HepG2 (cell line): Measurements from ENCODE around the gene DCAF6. TPM values are rescaled to one million over a fixed set of nuclear protein-coding genes. Genes with fewer than 3 reads are reported as not detected.

Experiments
- ATAC-seq: fragments of 200-7000 bp; cut with Tn5 transposase; 3 replicates; pipeline ENCODE4 v1.9.1; 2020; ENCODE audit warnings: mild to moderate bottlenecking, moderate library complexity
- BruUV-seq: library from RNA; stranded (reverse); fragments of 400-500 nt; replicated peaks from 2 replicates; lab custom pipeline; 2021; lab: Mats Ljungman, UMichigan
- CTCF ChIA-PET: fragments of 300-600 bp; formaldehyde crosslinking; extraction: SDS; loops from one replicate; lab custom pipeline; 2021; ENCODE audit warnings: low total read pairs, inconsistent platforms, low intra/inter-chr PET ratio; lab: Yijun Ruan, JAX
- POLR2A ChIA-PET: fragments of 350-600 bp; sonication (Branson Sonifier 250); formaldehyde crosslinking; loops from one replicate; lab custom pipeline; 2020; ENCODE audit warnings: antibody characterized with exemption, inconsistent platforms; lab: Yijun Ruan, JAX
- DNase-seq: peaks from one replicate; pipeline ENCODE4 v3.0.0-alpha.2; 2015; ENCODE audit warnings: low spot score
- FAIRE-seq: peaks from 3 replicates; lab custom pipeline; 2011; peaks lifted over from hg19 to GRCh38; lab: Jason Lieb, UNC
- H2AFZ ChIP-seq: one replicate; pipeline ENCODE4 v1.6.1; 2011; ENCODE audit warnings: low read length, inconsistent platforms
- H3K27ac ChIP-seq: fragments of 300-600 bp; 3 replicates; pipeline ENCODE4 v1.8.0; 2011; ENCODE audit warnings: mixed run types, mild to moderate bottlenecking, mixed read lengths, low read length, inconsistent platforms; ENCODE audit not compliant: insufficient read depth; ENCODE audit errors: extremely low read length
- H3K27me3 ChIP-seq, 2 experiments: fragments of 200-600 bp in 1 of 2; 2 replicates in 1 of 2; 3 replicates in 1 of 2; pipeline versions ENCODE4 v1.6.0 to v1.8.0; 2011; ENCODE audit warnings: low read length in 2 of 2, mild to moderate bottlenecking in 2 of 2, moderate library complexity in 2 of 2, inconsistent platforms in 1 of 2; ENCODE audit not compliant: insufficient read depth in 2 of 2, control insufficient read depth in 1 of 2
- H3K36me3 ChIP-seq, 2 experiments: fragments of 200-600 bp in 1 of 2; replicated peaks in 1 of 2; 2 replicates in 1 of 2; 3 replicates in 1 of 2; pipeline versions ENCODE4 v1.5.1 to v1.8.0; 2011; ENCODE audit warnings: low read length in 2 of 2, inconsistent platforms in 1 of 2; ENCODE audit not compliant: insufficient read depth in 2 of 2, control insufficient read depth in 1 of 2
- H3K4me1 ChIP-seq: 2 replicates; pipeline ENCODE4 v1.5.1; 2012; ENCODE audit warnings: low read length, inconsistent platforms; ENCODE audit not compliant: insufficient read depth
- H3K4me2 ChIP-seq: 2 replicates; pipeline ENCODE4 v1.6.0; 2011; ENCODE audit warnings: low read depth, low read length, inconsistent platforms
- H3K4me3 ChIP-seq, 3 experiments: fragments of 200-600 bp in 1 of 3; sonication (generic), shearing (Covaris generic) in 1 of 3; replicated peaks in 1 of 3; 2 replicates each; pipeline ENCODE4 v1.5.1; 2011 to 2016; ENCODE audit warnings: low read length in 3 of 3, inconsistent platforms in 2 of 3, low read depth in 2 of 3, mild to moderate bottlenecking in 2 of 3, control low read depth in 1 of 3, mixed read lengths in 1 of 3; ENCODE audit not compliant: insufficient read depth in 1 of 3
- H3K79me2 ChIP-seq: one replicate; pipeline ENCODE4 v1.6.1; 2011; ENCODE audit warnings: low read length, inconsistent platforms; ENCODE audit not compliant: insufficient read depth
- H3K9ac ChIP-seq: 2 replicates; pipeline ENCODE4 v1.6.0; 2011; ENCODE audit warnings: mild to moderate bottlenecking, low read depth, low read length, inconsistent platforms; ENCODE audit not compliant: insufficient read depth
- H3K9me3 ChIP-seq: 2 replicates; pipeline ENCODE4 v1.5.1; 2012; ENCODE audit warnings: mild to moderate bottlenecking, low read length
- H4K20me1 ChIP-seq: 2 replicates; pipeline ENCODE4 v1.6.0; 2011; ENCODE audit warnings: inconsistent platforms, mild to moderate bottlenecking, low read length, moderate library complexity; ENCODE audit not compliant: insufficient read depth
- EEA1 ChIP-seq: sonication (generic); formaldehyde crosslinking; IDR thresholded peaks from 2 replicates; pipeline ENCODE4 v1.5.1; 2020; ENCODE audit warnings: mild to moderate bottlenecking, missing genetic modification reagents, borderline replicate concordance
- GATA4 ChIP-seq: sonication (generic); IDR thresholded peaks from 2 replicates; pipeline ENCODE4 v1.6.1; 2016; ENCODE audit warnings: antibody characterized with exemption, low read depth, borderline replicate concordance
- GATAD1 ChIP-seq: IDR thresholded peaks from 2 replicates; pipeline ENCODE4 v1.6.1; 2016; ENCODE audit warnings: missing genetic modification reagents, missing compliant biosample characterization
- GTF3A ChIP-seq: sonication (generic); formaldehyde crosslinking; conservative IDR thresholded peaks from 2 replicates; pipeline ENCODE4 v1.4.0; 2020; ENCODE audit warnings: mild to moderate bottlenecking, missing genetic modification reagents
- ISL2 ChIP-seq: sonication (generic); formaldehyde crosslinking; IDR thresholded peaks from 2 replicates; pipeline ENCODE4 v1.5.0; 2020; ENCODE audit warnings: missing genetic modification reagents
- KLF11 ChIP-seq: IDR thresholded peaks from 2 replicates; pipeline ENCODE4 v1.6.1; 2016; ENCODE audit warnings: missing compliant biosample characterization
- LBX2 ChIP-seq: sonication (generic); formaldehyde crosslinking; IDR thresholded peaks from 2 replicates; pipeline ENCODE4 v1.5.0; 2020; ENCODE audit warnings: missing genetic modification reagents, mild to moderate bottlenecking, borderline replicate concordance
- MAZ ChIP-seq, 2 experiments: sonication (generic) in 1 of 2; formaldehyde crosslinking in 1 of 2; IDR thresholded peaks; 2 replicates each; pipeline versions ENCODE4 v1.5.0 to v1.6.1; 2012 to 2020; ENCODE audit warnings: low read depth in 2 of 2, mild to moderate bottlenecking in 2 of 2, borderline replicate concordance in 1 of 2, improper control_type of control experiment in 1 of 2, low read length in 1 of 2, missing genetic modification reagents in 1 of 2, moderate library complexity in 1 of 2
- NFE2L2 ChIP-seq: fragments of 150-350 bp; IDR thresholded peaks from 2 replicates; pipeline ENCODE4 v1.6.1; 2014; ENCODE audit warnings: low read length
- ZNF160 ChIP-seq: sonication (generic); formaldehyde crosslinking; IDR thresholded peaks from 2 replicates; pipeline ENCODE4 v1.8.0; 2022; ENCODE audit warnings: mild to moderate bottlenecking, inconsistent platforms, missing genetic modification reagents
- WGBS: methylation state at CpG from one replicate; pipeline ENCODE4 v1.1.6; 2017; ENCODE audit warnings: low lambda C conversion rate; 5-methylcytosine and 5-hydroxymethylcytosine counted together
- in situ Hi-C: cut with HindIII; loops from 2 replicates; pipeline ENCODE4 v1.10.0; 2017; ENCODE audit warnings: low pct_unique_long_range_greater_than_20kb; ENCODE audit not compliant: extremely low pct_ligation_motif_present
- intact Hi-C: fragments of 100-400 bp; cut with micrococcal nuclease; formaldehyde crosslinking; loops from one replicate; pipeline ENCODE4 v1.10.0; 2022; ENCODE audit not compliant: unreplicated experiment
- polyA plus RNA-seq, 8 experiments: library from polyadenylated mRNA; depleted of rRNA in 3 of 8; stranded (reverse) in 7 of 8; unstranded in 1 of 8; fragments of >200 nt; fragmentation: Illumina TruSeq in 4 of 8; extraction: Trizol in 4 of 8; gene quantifications; 2 replicates each; pipeline versions ENCODE4 v1.2.1 to v1.2.3, GENCODE V29; 2011 to 2016; ENCODE audit warnings: low read depth in 4 of 8, missing spikeins in 1 of 8, mixed read lengths in 1 of 8; ENCODE audit not compliant: insufficient read depth in 1 of 8
- total RNA-seq, 5 experiments: library from RNA; depleted of rRNA; stranded (reverse); fragments of >200 nt; fragmentation: Illumina TruSeq; extraction: Trizol; gene quantifications; 2 replicates each; pipeline ENCODE4 v1.2.3, GENCODE V29; 2016; ENCODE audit warnings: low read depth in 1 of 5
- TF ChIP-seq, protein P1 (sequence below): sonication (generic); formaldehyde crosslinking; IDR thresholded peaks from 2 replicates; pipeline ENCODE4 v1.4.0; 2020; ENCODE audit warnings: mild to moderate bottlenecking, missing genetic modification reagents
- TF ChIP-seq, protein P2 (sequence below): sonication (generic); formaldehyde crosslinking; IDR thresholded peaks from 2 replicates; pipeline ENCODE4 v1.4.0; 2020; ENCODE audit warnings: missing genetic modification reagents
- TF ChIP-seq, protein P3 (sequence below): sonication (generic); formaldehyde crosslinking; IDR thresholded peaks from 2 replicates; pipeline ENCODE4 v1.4.0; 2020; ENCODE audit warnings: missing genetic modification reagents

DCAF6 gene
- total and polyA plus RNA-seq, 2 of the 13 experiments (the other 11 are each of a cell fraction or from before 2014, with no cell fraction given), result 24.7 to 33.7 TPM

DNA sequence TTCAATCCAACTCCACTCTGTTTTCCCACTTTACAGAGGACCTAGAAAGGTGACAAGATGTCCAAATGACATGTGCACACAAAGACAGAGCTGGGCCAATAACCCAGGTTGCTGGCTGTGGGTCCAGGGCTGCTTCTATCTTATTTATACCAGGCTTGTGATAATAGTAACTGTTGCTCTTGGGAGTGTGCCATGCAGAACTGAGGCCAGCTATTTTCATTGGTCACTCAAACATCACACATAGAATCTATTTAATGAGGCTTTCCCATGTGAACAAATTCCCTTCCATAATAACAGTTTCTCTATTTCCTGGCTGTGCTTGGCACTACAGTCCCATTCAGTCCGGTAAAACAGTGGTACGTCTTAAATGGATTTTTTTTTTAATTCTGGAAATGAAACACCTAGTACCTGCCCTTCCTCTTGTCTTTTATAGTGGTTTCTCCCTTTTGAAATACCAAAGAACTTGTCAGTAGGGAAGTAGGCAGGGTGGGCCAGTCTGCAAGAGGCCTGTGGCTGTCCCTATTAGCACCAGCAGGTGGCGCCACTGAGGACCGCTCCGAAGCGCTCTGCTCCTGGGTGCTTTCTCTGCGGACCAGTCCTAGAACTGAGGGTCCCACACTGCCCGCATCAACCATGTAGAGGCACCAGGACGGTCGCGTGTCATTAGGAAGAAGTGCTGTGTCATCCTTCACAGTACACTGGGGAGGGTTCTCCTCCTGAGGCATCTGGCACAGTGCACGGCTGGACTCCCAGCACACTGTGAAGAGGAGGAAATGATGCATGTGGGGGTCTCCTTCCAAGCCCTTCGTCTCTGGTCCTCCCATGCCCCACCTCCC, 148.1 kb downstream of the DCAF6 start (continued):
- TF ChIP-seq NFE2L2 (peak; percentile 69), GTF3A (CRISPR knock-in tag) (no peak)

DNA sequence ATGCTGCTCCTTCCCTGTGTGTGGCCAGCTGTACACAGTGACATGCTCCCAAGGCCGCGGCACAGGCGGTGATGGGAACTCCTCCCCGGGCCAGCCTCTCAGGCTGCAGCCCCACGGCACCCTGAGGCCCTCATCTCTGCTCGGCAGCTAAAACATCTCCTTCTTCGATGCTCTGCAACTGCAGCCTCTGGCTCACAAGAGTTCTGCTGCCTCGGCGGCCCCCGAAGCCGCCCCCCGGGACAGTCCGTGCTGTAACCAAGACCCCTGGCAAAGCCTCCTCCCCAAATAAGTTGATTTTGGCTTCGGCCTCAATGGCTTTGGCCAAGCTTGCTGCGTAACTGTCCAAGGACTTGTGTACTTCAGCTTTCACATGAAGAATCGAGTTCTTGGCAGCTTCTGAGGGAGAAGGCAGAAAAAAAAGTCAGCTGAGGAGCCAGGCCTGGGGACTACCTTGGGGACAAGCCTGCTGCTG, 149.0 kb downstream of the DCAF6 start:
- Histone ChIP-seq H4K20me1 (no peaks in the 10 kb centered on the region), H3K4me3 (no peak overlapping the region), H3K9me3 (no peaks in the 10 kb centered on the region), H3K27ac (no peak overlapping the region), H3K79me2 (no peaks in the 10 kb centered on the region), H3K27me3 (no peaks in the 10 kb centered on the region), H3K36me3 (no peaks in the 10 kb centered on the region), H3K4me1 (peaks cover 6% of the 10 kb centered on the region; the same call in 1 of the 2 replicates), H2AFZ (no peak overlapping the region), H3K9ac (no peak overlapping the region), H3K4me2 (no peak overlapping the region)
- BruUV-seq, result no TSS peak
- ATAC-seq (no peak), DNase-seq (no peak), FAIRE-seq (no peak)
- WGBS, result 69% methylated on average over 3 of the region's 16 CpGs
- ChIA-PET CTCF (no interaction called here), POLR2A (no interaction called here)
- in situ Hi-C loops, result no loop called here
- intact Hi-C loops, result no loop called here
- TF ChIP-seq LBX2 (CRISPR knock-in tag) (no peak), MAZ (IDR thresholded peaks at IDR 0.05; ENCODE audit: borderline replicate concordance, low read depth, low read length) (no peak), MAZ (CRISPR knock-in tag; IDR thresholded peaks at IDR 0.05; ENCODE audit: low read depth) (no peak), EEA1 (CRISPR knock-in tag) (no peak), ISL2 (no peak), KLF11 (CRISPR knock-in tag) (no peak), GATA4 (no peak), GATAD1 (CRISPR knock-in tag) (no peak), ZNF160 (CRISPR knock-in tag) (no peak)
- TF ChIP-seq, protein P1, sequence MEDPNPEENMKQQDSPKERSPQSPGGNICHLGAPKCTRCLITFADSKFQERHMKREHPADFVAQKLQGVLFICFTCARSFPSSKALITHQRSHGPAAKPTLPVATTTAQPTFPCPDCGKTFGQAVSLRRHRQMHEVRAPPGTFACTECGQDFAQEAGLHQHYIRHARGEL (CRISPR knock-in tag), result no peak
- TF ChIP-seq, protein P2, sequence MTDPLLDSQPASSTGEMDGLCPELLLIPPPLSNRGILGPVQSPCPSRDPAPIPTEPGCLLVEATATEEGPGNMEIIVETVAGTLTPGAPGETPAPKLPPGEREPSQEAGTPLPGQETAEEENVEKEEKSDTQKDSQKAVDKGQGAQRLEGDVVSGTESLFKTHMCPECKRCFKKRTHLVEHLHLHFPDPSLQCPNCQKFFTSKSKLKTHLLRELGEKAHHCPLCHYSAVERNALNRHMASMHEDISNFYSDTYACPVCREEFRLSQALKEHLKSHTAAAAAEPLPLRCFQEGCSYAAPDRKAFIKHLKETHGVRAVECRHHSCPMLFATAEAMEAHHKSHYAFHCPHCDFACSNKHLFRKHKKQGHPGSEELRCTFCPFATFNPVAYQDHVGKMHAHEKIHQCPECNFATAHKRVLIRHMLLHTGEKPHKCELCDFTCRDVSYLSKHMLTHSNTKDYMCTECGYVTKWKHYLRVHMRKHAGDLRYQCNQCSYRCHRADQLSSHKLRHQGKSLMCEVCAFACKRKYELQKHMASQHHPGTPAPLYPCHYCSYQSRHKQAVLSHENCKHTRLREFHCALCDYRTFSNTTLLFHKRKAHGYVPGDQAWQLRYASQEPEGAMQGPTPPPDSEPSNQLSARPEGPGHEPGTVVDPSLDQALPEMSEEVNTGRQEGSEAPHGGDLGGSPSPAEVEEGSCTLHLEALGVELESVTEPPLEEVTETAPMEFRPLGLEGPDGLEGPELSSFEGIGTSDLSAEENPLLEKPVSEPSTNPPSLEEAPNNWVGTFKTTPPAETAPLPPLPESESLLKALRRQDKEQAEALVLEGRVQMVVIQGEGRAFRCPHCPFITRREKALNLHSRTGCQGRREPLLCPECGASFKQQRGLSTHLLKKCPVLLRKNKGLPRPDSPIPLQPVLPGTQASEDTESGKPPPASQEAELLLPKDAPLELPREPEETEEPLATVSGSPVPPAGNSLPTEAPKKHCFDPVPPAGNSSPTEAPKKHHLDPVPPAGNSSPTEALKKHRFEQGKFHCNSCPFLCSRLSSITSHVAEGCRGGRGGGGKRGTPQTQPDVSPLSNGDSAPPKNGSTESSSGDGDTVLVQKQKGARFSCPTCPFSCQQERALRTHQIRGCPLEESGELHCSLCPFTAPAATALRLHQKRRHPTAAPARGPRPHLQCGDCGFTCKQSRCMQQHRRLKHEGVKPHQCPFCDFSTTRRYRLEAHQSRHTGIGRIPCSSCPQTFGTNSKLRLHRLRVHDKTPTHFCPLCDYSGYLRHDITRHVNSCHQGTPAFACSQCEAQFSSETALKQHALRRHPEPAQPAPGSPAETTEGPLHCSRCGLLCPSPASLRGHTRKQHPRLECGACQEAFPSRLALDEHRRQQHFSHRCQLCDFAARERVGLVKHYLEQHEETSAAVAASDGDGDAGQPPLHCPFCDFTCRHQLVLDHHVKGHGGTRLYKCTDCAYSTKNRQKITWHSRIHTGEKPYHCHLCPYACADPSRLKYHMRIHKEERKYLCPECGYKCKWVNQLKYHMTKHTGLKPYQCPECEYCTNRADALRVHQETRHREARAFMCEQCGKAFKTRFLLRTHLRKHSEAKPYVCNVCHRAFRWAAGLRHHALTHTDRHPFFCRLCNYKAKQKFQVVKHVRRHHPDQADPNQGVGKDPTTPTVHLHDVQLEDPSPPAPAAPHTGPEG, result no peak
- TF ChIP-seq, protein P3, sequence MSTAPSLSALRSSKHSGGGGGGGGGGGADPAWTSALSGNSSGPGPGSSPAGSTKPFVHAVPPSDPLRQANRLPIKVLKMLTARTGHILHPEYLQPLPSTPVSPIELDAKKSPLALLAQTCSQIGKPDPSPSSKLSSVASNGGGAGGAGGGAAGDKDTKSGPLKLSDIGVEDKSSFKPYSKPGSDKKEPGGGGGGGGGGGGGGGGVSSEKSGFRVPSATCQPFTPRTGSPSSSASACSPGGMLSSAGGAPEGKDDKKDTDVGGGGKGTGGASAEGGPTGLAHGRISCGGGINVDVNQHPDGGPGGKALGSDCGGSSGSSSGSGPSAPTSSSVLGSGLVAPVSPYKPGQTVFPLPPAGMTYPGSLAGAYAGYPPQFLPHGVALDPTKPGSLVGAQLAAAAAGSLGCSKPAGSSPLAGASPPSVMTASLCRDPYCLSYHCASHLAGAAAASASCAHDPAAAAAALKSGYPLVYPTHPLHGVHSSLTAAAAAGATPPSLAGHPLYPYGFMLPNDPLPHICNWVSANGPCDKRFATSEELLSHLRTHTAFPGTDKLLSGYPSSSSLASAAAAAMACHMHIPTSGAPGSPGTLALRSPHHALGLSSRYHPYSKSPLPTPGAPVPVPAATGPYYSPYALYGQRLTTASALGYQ (CRISPR knock-in tag), result no peak
